Measurements from ENCODE around the gene LSR. TPM values are rescaled to one million over a fixed set of nuclear protein-coding genes. Genes with fewer than 3 reads are reported as not detected.

LSR gene
- total and polyA plus RNA-seq, 7 donors: 1.7 to 5.2 (median 2.4) TPM

- intact Hi-C loops (cut with DNase I): no loop called here
- Histone ChIP-seq H3K4me1 (no peaks in the 10 kb centered on the region), H3K36me3 (ENCODE audit: insufficient read depth in 1 of 2, low read depth in 1 of 2) (no peaks in the 10 kb centered on the region), H3K27ac (no peak overlapping the region), H3K9me3 (no peaks in the 10 kb centered on the region), H3K27me3 (ENCODE audit: insufficient read depth in 3 of 3, low read length in 2 of 3) (peaks cover 0 to 25% (median 6%) of the 10 kb centered on the region in 3 donors), H3K4me3 (no peak overlapping the region)
- no peak for TF ChIP-seq CTCF (IDR thresholded peaks at IDR 0.05)
- ATAC-seq: no peak
- DNase-seq: no peak
- 81 to 83% (median 82%) methylated on average over 20 of the region's 20 CpGs for WGBS, 3 donors
Observed at GRCh38 chr19:35306473-35307246, 57.9 kb downstream of the LSR start.

- Histone ChIP-seq H3K4me3 (no peak overlapping the region), H3K9me3 (no peaks in the 10 kb centered on the region), H3K4me1 (no peaks in the 10 kb centered on the region), H3K27ac (no peak overlapping the region), H3K36me3 (ENCODE audit: insufficient read depth in 1 of 2, low read depth in 1 of 2) (no peaks in the 10 kb centered on the region), H3K27me3 (ENCODE audit: insufficient read depth in 3 of 3, low read length in 2 of 3) (peaks cover 0 to 14% (median 9%) of the 10 kb centered on the region in 3 donors)
- no peak for TF ChIP-seq CTCF (IDR thresholded peaks at IDR 0.05)
- DNase-seq (no peak), ATAC-seq (no peak)
- intact Hi-C loops (cut with DNase I): no loop called here
- 47 to 48% (median 47%) methylated on average over 10 of the region's 10 CpGs for WGBS, 3 donors
Observed at GRCh38 chr19:35307931-35308330, 59.1 kb downstream of the LSR start.

GRCh38 chr19:35308910-35309309, 60.1 kb downstream of the LSR start:
- no peak for TF ChIP-seq CTCF (IDR thresholded peaks at IDR 0.05)
- WGBS, 3 donors: 56 to 75% (median 68%) methylated on average over 7 of the region's 7 CpGs

GRCh38 chr19:35309481-35310279, 60.9 kb downstream of the LSR start:
- Histone ChIP-seq H3K4me1 (no peaks in the 10 kb centered on the region), H3K36me3 (ENCODE audit: insufficient read depth in 1 of 2, low read depth in 1 of 2) (no peaks in the 10 kb centered on the region), H3K27me3 (ENCODE audit: insufficient read depth in 3 of 3, low read length in 2 of 3) (peaks cover 0 to 13% (median 9%) of the 10 kb centered on the region in 3 donors), H3K9me3 (no peaks in the 10 kb centered on the region), H3K4me3 (no peak overlapping the region), H3K27ac (no peak overlapping the region)
- DNase-seq (peak in 1 of 2 donors; percentile 17), ATAC-seq (no peak)
- TF ChIP-seq CTCF (IDR thresholded peaks at IDR 0.05): no peak
- intact Hi-C loops (cut with DNase I): no loop called here
- 69 to 72% (median 71%) methylated on average over 46 to 47 of the region's 47 CpGs for WGBS, 3 donors

More at GRCh38 chr19:35308910-35309309, 60.1 kb downstream of the LSR start:
- no peak overlapping the region for H3K4me3 ChIP-seq
- ATAC-seq: no peak
- no peaks in the 10 kb centered on the region for H3K9me3 ChIP-seq
- DNase-seq: no peak
- intact Hi-C loops (cut with DNase I): no loop called here
- H3K27me3 ChIP-seq (ENCODE audit: insufficient read depth in 3 of 3, low read length in 2 of 3): peaks cover 0 to 12% (median 9%) of the 10 kb centered on the region in 3 donors
- no peaks in the 10 kb centered on the region for H3K36me3 ChIP-seq (ENCODE audit: insufficient read depth in 1 of 2, low read depth in 1 of 2)
- no peaks in the 10 kb centered on the region for H3K4me1 ChIP-seq
- no peak overlapping the region for H3K27ac ChIP-seq
